Measurements from ENCODE around the gene CLEC9A.

CLEC9A gene

GRCh38 chr12:10095971-10096370, 65.5 kb downstream of the CLEC9A start:
- in situ Hi-C loops (cut with HindIII; ENCODE audit: low pct_ligation_motif_present, low pct_unique_long_range_greater_than_20kb, low sequenced_read_pairs): no loop called here
- no peak for DNase-seq

- in situ Hi-C loops (cut with HindIII; ENCODE audit: low pct_ligation_motif_present, low pct_unique_long_range_greater_than_20kb, low sequenced_read_pairs): no loop called here
- DNase-seq: no peak
Measured at GRCh38 chr12:10097521-10097920, 67.0 kb downstream of the CLEC9A start.

DNA sequence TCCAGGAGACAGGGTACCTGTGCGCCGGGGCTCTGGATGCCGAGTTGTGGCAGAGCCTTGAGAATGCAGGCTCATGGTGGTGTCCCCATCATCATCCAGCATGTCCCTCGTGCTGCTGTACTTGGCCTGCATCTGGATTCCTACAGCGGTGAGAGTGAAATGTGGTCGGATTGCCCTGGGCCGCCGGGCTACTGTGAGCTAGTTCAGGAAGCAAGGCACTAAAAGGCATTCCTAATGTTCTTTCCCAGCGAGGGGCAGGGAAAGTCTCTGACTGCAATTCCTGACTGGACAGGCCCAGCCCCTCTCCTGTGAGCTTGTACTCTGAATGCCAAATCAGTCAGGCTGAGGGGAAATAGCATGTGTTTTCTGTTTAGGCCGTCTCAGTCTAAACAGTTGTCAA, 68.3 kb downstream of the CLEC9A start, which contains the start of gene CLEC1A:
TSS of gene CLEC1A (minus strand) at position 195 of the 400 bp plus-strand sequence. CDS start at position 132, 63 bp downstream.
- in situ Hi-C loops (cut with HindIII; ENCODE audit: low pct_ligation_motif_present, low pct_unique_long_range_greater_than_20kb, low sequenced_read_pairs): no loop called here

DNA sequence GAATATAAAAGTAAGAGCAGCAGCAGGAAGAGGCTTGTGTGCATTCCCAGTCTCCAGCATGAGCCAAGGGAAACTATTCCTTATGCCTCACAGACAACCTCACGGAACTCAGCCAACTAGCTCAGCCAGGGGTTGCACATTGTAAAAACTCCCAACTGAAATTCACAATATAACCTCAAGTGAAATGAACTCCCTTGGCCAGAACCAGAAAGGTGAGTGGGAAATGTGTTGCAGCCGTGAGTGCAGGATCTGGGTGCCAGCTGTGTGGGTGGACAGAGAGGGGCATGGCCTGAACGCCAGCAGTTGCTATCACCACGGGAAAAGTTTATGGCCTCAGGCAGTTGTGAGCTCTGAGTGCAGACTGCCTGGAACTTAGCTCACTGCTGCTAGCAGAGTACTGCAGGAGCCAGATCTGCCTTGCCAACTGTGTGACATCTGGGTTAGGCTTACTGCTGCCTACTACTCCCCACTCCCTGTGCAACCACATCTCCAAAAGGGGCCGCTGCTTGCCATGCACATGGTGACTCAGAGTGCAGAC, 70.6 kb downstream of the CLEC9A start:
- in situ Hi-C loops (cut with HindIII; ENCODE audit: low pct_ligation_motif_present, low pct_unique_long_range_greater_than_20kb, low sequenced_read_pairs): no loop called here
- no peak for DNase-seq

More for the DNA sequence above, 68.3 kb downstream of the CLEC9A start, which contains the start of gene CLEC1A:
- DNase-seq: no peak

- no peak for DNase-seq
- in situ Hi-C loops (cut with HindIII; ENCODE audit: low pct_ligation_motif_present, low pct_unique_long_range_greater_than_20kb, low sequenced_read_pairs): no loop called here
Measured at GRCh38 chr12:10101648-10102220, 71.3 kb downstream of the CLEC9A start.

DNA sequence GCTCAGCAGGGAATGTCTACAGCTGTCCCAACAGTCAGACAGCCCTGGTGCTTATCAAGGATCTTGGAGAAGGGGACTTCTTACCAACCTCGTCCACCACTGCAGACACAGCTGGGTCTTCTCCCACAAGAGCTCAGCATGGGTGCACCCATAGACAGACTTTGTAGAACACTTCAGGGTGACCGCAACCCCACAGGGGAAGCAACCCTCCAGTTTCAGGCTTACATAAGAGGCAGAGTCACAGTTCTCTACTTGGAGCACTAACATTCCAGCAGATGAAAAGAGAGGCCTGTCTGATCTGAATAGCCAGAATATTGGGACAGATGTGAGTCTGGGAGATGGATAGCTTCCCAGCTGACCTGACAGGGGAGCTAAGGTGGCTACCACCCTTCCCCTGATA, 71.8 kb downstream of the CLEC9A start:
- in situ Hi-C loops (cut with HindIII; ENCODE audit: low pct_ligation_motif_present, low pct_unique_long_range_greater_than_20kb, low sequenced_read_pairs): no loop called here
- DNase-seq: no peak

GRCh38 chr12:10110256-10110844, 79.9 kb downstream of the CLEC9A start:
- in situ Hi-C loops (cut with HindIII; ENCODE audit: low pct_ligation_motif_present, low pct_unique_long_range_greater_than_20kb, low sequenced_read_pairs): no loop called here

DNA sequence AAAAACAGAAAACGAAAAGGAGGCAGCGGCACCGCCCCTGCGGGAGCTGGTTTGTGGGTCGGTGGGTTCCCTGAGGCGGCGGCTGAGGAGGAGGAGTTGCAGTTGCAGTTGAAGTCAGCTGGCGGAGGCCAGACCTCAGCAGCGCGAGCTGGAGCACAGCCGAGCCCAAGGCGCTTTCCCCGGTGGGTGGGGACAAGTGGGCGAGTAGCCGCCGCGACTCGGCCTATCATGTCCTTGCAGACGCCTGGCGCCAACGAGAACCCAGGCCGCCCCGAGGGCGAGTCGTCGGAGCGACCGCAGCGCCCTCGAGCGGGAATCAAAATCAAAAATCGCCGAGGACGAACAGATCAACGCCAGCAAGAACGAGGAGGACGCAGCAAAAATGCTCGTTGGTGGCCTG, 81.0 kb downstream of the CLEC9A start:
- DNase-seq: no peak
- in situ Hi-C loops (cut with HindIII; ENCODE audit: low pct_ligation_motif_present, low pct_unique_long_range_greater_than_20kb, low sequenced_read_pairs): no loop called here

More at GRCh38 chr12:10110256-10110844, 79.9 kb downstream of the CLEC9A start:
- DNase-seq: no peak

GRCh38 chr12:10113075-10113474, 82.6 kb downstream of the CLEC9A start:
- no peak for DNase-seq
- in situ Hi-C loops (cut with HindIII; ENCODE audit: low pct_ligation_motif_present, low pct_unique_long_range_greater_than_20kb, low sequenced_read_pairs): no loop called here

GRCh38 chr12:10113920-10114319, 83.4 kb downstream of the CLEC9A start:
- in situ Hi-C loops (cut with HindIII; ENCODE audit: low pct_ligation_motif_present, low pct_unique_long_range_greater_than_20kb, low sequenced_read_pairs): no loop called here
- no peak for DNase-seq

GRCh38 chr12:10115311-10115710, 84.8 kb downstream of the CLEC9A start:
- DNase-seq: no peak
- in situ Hi-C loops (cut with HindIII; ENCODE audit: low pct_ligation_motif_present, low pct_unique_long_range_greater_than_20kb, low sequenced_read_pairs): no loop called here

Data from ACHN (cell line).